Parathyroid adenoma (tissue), 2 donors: ENCODE results near the gene AKAP8L.

Source experiments
- H2AFZ ChIP-seq: fragments of 300-600 bp; sonication (generic); one replicate; pipeline ENCODE4 v1.7.0; 2017; ENCODE audit warnings: antibody characterized with exemption, mild to moderate bottlenecking
- H3K27ac ChIP-seq: fragments of 300-600 bp; sonication (generic); one replicate; pipeline ENCODE4 v1.7.0; 2017
- H3K27me3 ChIP-seq: fragments of 300-600 bp; sonication (generic); one replicate; pipeline ENCODE4 v1.7.0; 2017; ENCODE audit warnings: low read length; ENCODE audit not compliant: control insufficient read depth, insufficient read depth
- H3K36me3 ChIP-seq: fragments of 300-600 bp; sonication (generic); one replicate; pipeline ENCODE4 v1.7.0; 2017; ENCODE audit warnings: low read length; ENCODE audit not compliant: control insufficient read depth, insufficient read depth
- H3K4me1 ChIP-seq: fragments of 300-600 bp; sonication (generic); one replicate; pipeline ENCODE4 v1.7.0; 2017; ENCODE audit warnings: control low read depth
- H3K4me2 ChIP-seq: fragments of 300-600 bp; sonication (generic); one replicate; pipeline ENCODE4 v1.7.0; 2017; ENCODE audit warnings: low read length
- H3K4me3 ChIP-seq: fragments of 300-600 bp; sonication (generic); one replicate; pipeline ENCODE4 v1.7.0; 2017; ENCODE audit warnings: low read depth, low read length
- H3K79me2 ChIP-seq: fragments of 300-600 bp; sonication (generic); one replicate; pipeline ENCODE4 v1.7.0; 2017; ENCODE audit warnings: control low read depth
- H3K9ac ChIP-seq: fragments of 300-600 bp; sonication (generic); one replicate; pipeline ENCODE4 v1.7.0; 2017; ENCODE audit warnings: mild to moderate bottlenecking
- H3K9me3 ChIP-seq: fragments of 300-600 bp; sonication (generic); one replicate; pipeline ENCODE4 v1.7.0; 2017; ENCODE audit warnings: low read length; ENCODE audit not compliant: control insufficient read depth
- CTCF ChIP-seq: fragments of 300-600 bp; sonication (generic); IDR thresholded peaks from one replicate; pipeline ENCODE4 v1.7.0; 2017; ENCODE audit warnings: antibody characterized with exemption, mild to moderate bottlenecking
- donor health status: primary hyperparathyroidism.

Gene AKAP8L

GRCh38 chr19:15369594-15369891 lies 49.2 kb downstream of the AKAP8L start:
- TF ChIP-seq CTCF: no peak
- no peak overlapping the region for H2AFZ ChIP-seq
- no peak overlapping the region for H3K27ac ChIP-seq
- no peaks in the 10 kb centered on the region for H3K9me3 ChIP-seq
- no peaks in the 10 kb centered on the region for H3K36me3 ChIP-seq
- no peak overlapping the region for H3K4me3 ChIP-seq
- no peaks in the 10 kb centered on the region for H3K27me3 ChIP-seq
- H3K4me2 ChIP-seq: no peak overlapping the region
- H3K9ac ChIP-seq: no peak overlapping the region
- peaks cover 50% of the 10 kb centered on the region for H3K79me2 ChIP-seq
- no peaks in the 10 kb centered on the region for H3K4me1 ChIP-seq

- H3K27ac ChIP-seq: no peak overlapping the region
Observed at GRCh38 chr19:15368798-15369593, 49.8 kb downstream of the AKAP8L start.

GRCh38 chr19:15368051-15368632 lies 50.6 kb downstream of the AKAP8L start:
- no peaks in the 10 kb centered on the region for H3K27me3 ChIP-seq
- H3K27ac ChIP-seq: no peak overlapping the region
- no peaks in the 10 kb centered on the region for H3K36me3 ChIP-seq
- H3K4me2 ChIP-seq: no peak overlapping the region
- no peak for TF ChIP-seq CTCF
- H3K4me3 ChIP-seq: no peak overlapping the region
- H2AFZ ChIP-seq: no peak overlapping the region
- H3K4me1 ChIP-seq: no peaks in the 10 kb centered on the region
- H3K9me3 ChIP-seq: no peaks in the 10 kb centered on the region
- H3K9ac ChIP-seq: no peak overlapping the region
- H3K79me2 ChIP-seq: peaks cover 36% of the 10 kb centered on the region

More at GRCh38 chr19:15368798-15369593, 49.8 kb downstream of the AKAP8L start:
- Histone ChIP-seq H3K36me3 (no peaks in the 10 kb centered on the region), H3K9me3 (no peaks in the 10 kb centered on the region), H3K4me3 (no peak overlapping the region), H3K79me2 (peaks cover 45% of the 10 kb centered on the region), H3K4me1 (no peaks in the 10 kb centered on the region), H2AFZ (no peak overlapping the region), H3K4me2 (no peak overlapping the region), H3K9ac (no peak overlapping the region), H3K27me3 (no peaks in the 10 kb centered on the region)
- no peak for TF ChIP-seq CTCF

GRCh38 chr19:15367439-15367838 lies 51.3 kb downstream of the AKAP8L start:
- H3K27ac ChIP-seq: no peak overlapping the region

More at GRCh38 chr19:15367439-15367838, 51.3 kb downstream of the AKAP8L start:
- Histone ChIP-seq H3K27me3 (no peaks in the 10 kb centered on the region), H3K79me2 (peaks cover 29% of the 10 kb centered on the region), H3K4me2 (no peak overlapping the region), H3K4me1 (no peaks in the 10 kb centered on the region), H3K36me3 (no peaks in the 10 kb centered on the region), H3K4me3 (no peak overlapping the region), H2AFZ (no peak overlapping the region), H3K9ac (no peak overlapping the region), H3K9me3 (no peaks in the 10 kb centered on the region)
- TF ChIP-seq CTCF: no peak
